ENCODE data around the gene PFDN6. TPM values are rescaled to one million over a fixed set of nuclear protein-coding genes. Genes with fewer than 3 reads are reported as not detected.

Gene PFDN6
- total RNA-seq, 1 experiment from 2014 or later = 123 TPM

DNA sequence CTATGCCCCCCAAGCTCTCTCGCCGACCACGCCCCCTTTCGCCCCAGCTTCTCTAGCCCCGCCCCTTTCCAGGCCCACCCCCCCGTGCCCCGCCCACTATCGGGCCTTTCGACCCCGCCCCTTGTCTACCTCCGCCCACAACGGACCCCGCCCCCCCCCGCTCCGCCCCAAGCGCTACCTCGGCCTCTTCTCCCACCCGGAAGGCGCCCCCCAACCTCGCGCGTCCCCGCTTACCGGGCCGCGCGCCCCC, 27.9 kb downstream of the PFDN6 start:
- DNase-seq (ENCODE audit: low read depth) = no peak

DNA sequence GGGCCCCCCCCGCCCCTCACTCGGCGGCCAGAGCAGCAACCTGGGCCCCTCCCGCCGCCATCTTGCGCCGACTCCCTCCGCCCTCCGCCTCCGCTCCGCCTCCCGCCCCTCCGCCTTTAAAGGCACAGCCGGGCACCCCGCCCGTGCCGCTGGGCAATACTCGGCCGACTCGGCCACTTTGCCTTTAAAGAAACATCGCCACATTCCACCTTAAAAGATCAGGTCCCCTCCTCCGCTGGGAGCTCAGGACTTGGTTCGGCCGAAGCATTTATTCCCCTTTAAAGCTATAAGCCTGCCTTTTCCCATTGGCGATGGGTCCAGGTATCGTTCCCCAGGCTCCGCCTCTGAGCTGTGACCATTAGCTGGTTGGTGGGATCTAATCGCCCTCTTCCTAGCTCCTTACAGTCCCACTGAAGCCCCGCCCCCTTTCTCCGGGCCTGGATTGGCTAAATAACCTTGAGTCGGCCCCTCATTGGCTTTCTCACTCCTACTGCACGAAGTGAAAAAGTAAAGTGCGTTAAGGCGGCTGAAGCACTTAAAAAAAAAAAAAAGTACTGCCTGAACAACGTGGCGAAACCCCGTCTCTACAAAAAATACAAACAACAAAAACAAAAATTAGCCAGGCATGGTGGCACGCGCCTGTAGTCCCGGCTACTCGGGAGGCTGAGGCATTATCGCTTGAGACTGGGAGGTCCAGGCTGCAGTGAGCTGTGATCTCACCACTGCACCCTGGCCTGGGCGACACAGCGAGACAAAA, 28.4 kb downstream of the PFDN6 start, which contains the start of gene ZBTB22:
Gene ZBTB22, minus strand, starts transcription at position 76 of the 757 bp plus-strand sequence. CDS start 828 bp downstream, outside the sequence.
- DNase-seq (ENCODE audit: low read depth) = peak; percentile 100

DNA sequence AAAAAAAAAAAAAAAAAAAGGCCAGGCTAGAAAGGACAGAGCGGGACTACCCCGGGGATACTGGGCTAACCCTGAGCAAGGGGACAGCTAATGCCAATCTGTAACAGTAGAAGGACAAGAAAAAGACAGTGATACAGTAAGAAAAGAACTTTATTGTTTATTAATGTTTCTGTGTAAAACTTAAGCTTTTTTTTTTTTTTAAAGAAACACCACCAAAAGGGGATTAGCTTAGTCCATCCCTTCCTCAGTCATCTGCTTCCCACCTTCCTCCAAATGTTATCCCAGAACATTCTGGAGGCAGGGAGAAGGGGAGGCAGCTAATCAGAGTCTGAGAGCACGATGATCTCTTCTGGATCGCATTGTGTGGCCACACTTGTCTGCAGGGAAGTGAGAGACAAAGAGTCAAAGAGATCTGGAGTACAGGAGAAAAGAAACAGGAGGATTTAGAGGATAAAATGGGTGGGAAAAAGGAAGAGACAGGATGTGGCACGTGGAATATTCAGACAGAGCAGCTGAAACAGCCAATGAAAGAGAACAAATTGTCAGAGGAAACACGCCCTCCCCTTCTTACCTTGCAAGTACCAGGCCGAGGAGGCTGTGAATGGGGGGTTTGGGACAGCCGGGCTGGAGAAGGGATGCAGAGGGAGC, 29.1 kb downstream of the PFDN6 start:
- no peak for DNase-seq (ENCODE audit: low read depth)

- DNase-seq (ENCODE audit: low read depth) = no peak
Measured at GRCh38 chr6:33319939-33320314, 30.5 kb downstream of the PFDN6 start.

DNA sequence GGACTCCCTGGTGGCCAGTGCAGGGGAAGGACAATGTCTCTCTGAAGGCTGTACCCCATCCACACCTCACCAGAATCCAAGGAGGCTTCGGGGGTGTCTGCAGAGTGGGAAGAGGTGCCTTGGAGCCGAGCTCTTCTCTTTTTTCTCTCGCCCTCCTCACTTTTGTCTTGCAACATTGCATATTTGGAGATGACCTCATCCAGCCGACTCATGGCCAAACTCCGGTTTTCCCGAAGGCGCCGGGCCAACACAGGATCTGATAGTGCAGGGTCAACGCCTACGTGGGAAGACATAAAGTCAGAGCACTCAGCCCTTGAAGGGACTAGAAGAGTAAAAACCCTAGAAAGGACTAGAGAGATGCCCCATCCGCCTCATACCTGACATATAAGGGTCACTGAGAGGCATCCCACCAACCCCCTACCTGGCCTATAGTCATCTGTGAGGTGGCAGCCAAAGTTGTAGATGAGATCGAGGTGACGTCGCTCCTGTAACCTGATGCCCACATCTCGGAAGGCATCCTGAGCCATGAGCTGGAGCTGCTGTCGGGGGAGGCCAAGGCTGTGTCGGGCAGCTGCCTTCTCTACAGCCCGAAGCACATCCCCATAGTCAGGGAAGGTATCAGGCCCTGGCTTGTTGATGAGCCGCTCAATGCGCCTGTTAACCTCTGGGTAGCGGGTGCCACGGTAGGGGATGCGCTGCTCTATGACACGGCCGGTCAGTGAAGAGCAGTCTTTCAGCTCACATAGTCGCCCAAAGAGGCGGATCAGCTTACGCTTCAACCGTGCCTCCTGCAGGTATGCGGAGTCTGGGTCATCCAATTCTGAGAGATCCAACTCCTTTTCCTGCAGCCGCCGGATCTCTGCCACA, 31.1 kb downstream of the PFDN6 start:
- DNase-seq (ENCODE audit: low read depth) = peak; percentile 85

- DNase-seq (ENCODE audit: low read depth) = no peak
Measured at GRCh38 chr6:33321227-33321626, 31.8 kb downstream of the PFDN6 start.

DNA sequence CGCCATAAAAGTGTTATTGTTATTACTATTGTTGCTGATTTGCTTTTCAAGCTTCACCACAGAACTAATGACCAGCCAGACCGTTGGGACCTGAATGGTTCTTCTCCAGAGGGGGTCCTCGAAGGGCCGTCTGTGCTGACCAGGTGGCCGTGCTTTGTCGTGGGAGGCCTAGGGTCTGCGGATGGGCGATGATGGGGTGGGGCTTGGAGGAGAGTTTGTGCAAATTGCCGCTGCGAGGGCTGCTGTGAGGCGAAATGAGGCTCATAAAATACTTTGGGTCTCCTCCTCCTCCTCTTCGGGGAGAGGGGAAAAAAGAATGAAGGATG, 34.2 kb downstream of the PFDN6 start:
- no peak for DNase-seq (ENCODE audit: low read depth)

- DNase-seq (ENCODE audit: low read depth) = no peak
Measured at GRCh38 chr6:33324125-33324524, 34.7 kb downstream of the PFDN6 start.

GRCh38 chr6:33329058-33329457, 39.7 kb downstream of the PFDN6 start:
- DNase-seq (ENCODE audit: low read depth) = peak; percentile 31

DNA sequence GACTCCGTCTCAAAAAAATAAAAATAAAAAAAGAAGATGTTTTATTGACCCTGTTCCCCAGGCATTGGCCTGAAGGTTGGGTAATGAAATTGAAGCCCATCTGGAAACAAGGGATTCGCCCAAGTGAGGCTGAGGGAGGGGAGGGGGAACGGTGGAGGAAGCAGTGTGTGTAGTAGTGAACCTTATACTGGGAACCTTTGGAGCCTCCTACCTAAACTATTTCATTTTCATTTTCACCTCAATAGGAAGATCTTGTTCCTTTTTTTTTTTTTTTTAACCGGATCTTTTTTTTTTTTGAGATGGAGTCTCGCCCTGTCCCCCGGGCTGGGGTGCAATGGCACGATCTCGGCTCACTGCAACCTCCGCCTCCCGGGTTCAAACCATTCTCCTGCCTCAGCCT, 41.3 kb downstream of the PFDN6 start:
- DNase-seq (ENCODE audit: low read depth) = no peak

GRCh38 chr6:33333666-33334065, 44.3 kb downstream of the PFDN6 start:
- DNase-seq (ENCODE audit: low read depth) = no peak

DNA sequence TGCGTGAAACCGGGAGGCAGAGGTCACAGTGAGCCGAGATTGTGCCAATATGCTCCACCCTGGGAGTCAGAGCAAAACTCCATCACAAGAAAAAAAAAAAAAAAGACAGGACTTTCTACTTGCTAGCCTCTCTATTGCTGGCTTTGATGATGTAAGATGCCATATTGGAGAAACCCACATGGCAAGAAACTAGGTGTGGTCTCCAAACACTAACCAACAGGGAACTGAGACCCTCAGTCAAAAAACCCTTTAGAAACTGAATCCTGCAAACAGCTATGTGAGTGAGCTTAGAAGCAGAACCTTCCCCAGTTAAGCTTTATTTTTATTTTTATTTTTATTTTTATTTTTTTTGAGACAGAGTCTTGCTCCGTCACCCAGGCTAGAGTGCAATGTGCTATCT, 46.5 kb downstream of the PFDN6 start:
- no peak for DNase-seq (ENCODE audit: low read depth)

GRCh38 chr6:33336495-33336894, 47.1 kb downstream of the PFDN6 start:
- DNase-seq (ENCODE audit: low read depth) = no peak

GRCh38 chr6:33339193-33339592, 49.8 kb downstream of the PFDN6 start:
- DNase-seq (ENCODE audit: low read depth) = no peak

Other genes with a start within 250 kb of the PFDN6 start
- 1.3 and 2.0 TPM in 2 replicates for gene HLA-DPA1, start 216.0 kb upstream of the PFDN6 start, total RNA-seq (2014; rRNA removed; shearing (Covaris generic))
- not detected in 2 replicates for gene HLA-DPB1, start 213.6 kb upstream of the PFDN6 start, total RNA-seq (2014; rRNA removed; shearing (Covaris generic))
- gene COL11A2, start 97.1 kb upstream of the PFDN6 start, total RNA-seq (2014; rRNA removed; shearing (Covaris generic)) = 0.02 TPM in 1 of 2 replicates, not detected in the other
- gene RXRB, start 88.9 kb upstream of the PFDN6 start, total RNA-seq (2014; rRNA removed; shearing (Covaris generic)) = 18.4 and 28.7 TPM in 2 replicates
- gene SLC39A7, start 88.7 kb upstream of the PFDN6 start, total RNA-seq (2014; rRNA removed; shearing (Covaris generic)) = 140 and 234 TPM in 2 replicates
- 0.32 TPM in 1 of 2 replicates, not detected in the other for gene HSD17B8, start 84.9 kb upstream of the PFDN6 start, total RNA-seq (2014; rRNA removed; shearing (Covaris generic))
- 44.2 and 48.5 TPM in 2 replicates for gene RING1, start 81.1 kb upstream of the PFDN6 start, total RNA-seq (2014; rRNA removed; shearing (Covaris generic))
- 37.5 and 45.3 TPM in 2 replicates for gene VPS52, start 17.7 kb upstream of the PFDN6 start, total RNA-seq (2014; rRNA removed; shearing (Covaris generic))
- 2,277 and 2,867 TPM in 2 replicates for gene RPS18, start 17.5 kb upstream of the PFDN6 start, total RNA-seq (2014; rRNA removed; shearing (Covaris generic))
- gene B3GALT4, start 12.5 kb upstream of the PFDN6 start, total RNA-seq (2014; rRNA removed; shearing (Covaris generic)) = not detected in 2 replicates
- gene WDR46, start 362 bp upstream of the PFDN6 start, total RNA-seq (2014; rRNA removed; shearing (Covaris generic)) = 151 and 184 TPM in 2 replicates
- gene RGL2, start 9.3 kb downstream of the PFDN6 start, total RNA-seq (2014; rRNA removed; shearing (Covaris generic)) = 29.9 and 54.6 TPM in 2 replicates
- 162 and 258 TPM in 2 replicates for gene TAPBP, start 24.5 kb downstream of the PFDN6 start, total RNA-seq (2014; rRNA removed; shearing (Covaris generic))
- gene ZBTB22, start 28.1 kb downstream of the PFDN6 start, total RNA-seq (2014; rRNA removed; shearing (Covaris generic)) = 13.8 and 18.0 TPM in 2 replicates
- 95.5 and 107 TPM in 2 replicates for gene DAXX, start 33.4 kb downstream of the PFDN6 start, total RNA-seq (2014; rRNA removed; shearing (Covaris generic))
- gene KIFC1, start 102.2 kb downstream of the PFDN6 start, total RNA-seq (2014; rRNA removed; shearing (Covaris generic)) = 130 and 159 TPM in 2 replicates
- 61.9 and 67.3 TPM in 2 replicates for gene PHF1, start 121.4 kb downstream of the PFDN6 start, total RNA-seq (2014; rRNA removed; shearing (Covaris generic))
- 610 and 623 TPM in 2 replicates for gene CUTA, start 128.5 kb downstream of the PFDN6 start, total RNA-seq (2014; rRNA removed; shearing (Covaris generic))
- 2.5 and 5.7 TPM in 2 replicates for gene SYNGAP1, start 130.5 kb downstream of the PFDN6 start, total RNA-seq (2014; rRNA removed; shearing (Covaris generic))
- 6.6 and 9.8 TPM in 2 replicates for gene ZBTB9, start 165.0 kb downstream of the PFDN6 start, total RNA-seq (2014; rRNA removed; shearing (Covaris generic))

All from M059J (cell line).